Measurements from ENCODE around the gene ESPN. TPM values are rescaled to one million over a fixed set of nuclear protein-coding genes. Genes with fewer than 3 reads are reported as not detected.

The ESPN gene
- total and polyA plus RNA-seq, 12 donors: 0.16 to 10.8 (median 6.1) TPM

GRCh38 chr1:6487804-6488484 lies 63.4 kb downstream of the ESPN start:
- intact Hi-C loops (cut with DNase I): loop anchor here (5.0 to 10.0 kb wide), 2 partner anchors 64 to 157 kb away; partner anchors contain the start of gene NOL9 (in 1 of the 2)
- 83 to 86% (median 85%) methylated on average over 13 to 14 of the region's 14 CpGs for WGBS, 4 donors
- Histone ChIP-seq H3K4me3 (no peak overlapping the region), H3K27ac (no peak overlapping the region), H3K4me1 (replicated peaks in 1 of 2) (peaks cover 16 to 48% of the 10 kb centered on the region in 2 donors), H3K36me3 (replicated peaks in 1 of 2) (no peaks in the 10 kb centered on the region), H3K9me3 (replicated peaks in 1 of 3) (no peaks in the 10 kb centered on the region), H3K27me3 (no peaks in the 10 kb centered on the region)
- DNase-seq: no peak
- no peak for TF ChIP-seq CTCF (IDR thresholded peaks at IDR 0.05)
- TF ChIP-seq POLR2A (IDR thresholded peaks at IDR 0.05): no peak

- Histone ChIP-seq H3K36me3 (replicated peaks in 1 of 2) (no peaks in the 10 kb centered on the region), H3K4me3 (no peak overlapping the region), H3K9me3 (replicated peaks in 1 of 3) (no peaks in the 10 kb centered on the region), H3K4me1 (replicated peaks in 1 of 2) (peaks cover 16 to 48% of the 10 kb centered on the region in 2 donors), H3K27me3 (no peaks in the 10 kb centered on the region), H3K27ac (no peak overlapping the region)
- no peak for DNase-seq
- intact Hi-C loops (cut with DNase I): loop anchor here (5.0 to 10.0 kb wide), 2 partner anchors 64 to 156 kb away; partner anchors contain the start of gene NOL9 (in 1 of the 2)
- TF ChIP-seq POLR2A (IDR thresholded peaks at IDR 0.05) (no peak), CTCF (IDR thresholded peaks at IDR 0.05) (no peak)
- 64 to 85% (median 80%) methylated on average over 7 to 13 of the region's 13 CpGs for WGBS, 4 donors
Observed at GRCh38 chr1:6488602-6489382, 64.2 kb downstream of the ESPN start.

GRCh38 chr1:6489383-6489765 lies 64.8 kb downstream of the ESPN start:
- Histone ChIP-seq H3K36me3 (replicated peaks in 1 of 2) (no peaks in the 10 kb centered on the region), H3K27me3 (no peaks in the 10 kb centered on the region), H3K27ac (no peak overlapping the region), H3K9me3 (replicated peaks in 1 of 3) (no peaks in the 10 kb centered on the region), H3K4me1 (replicated peaks in 1 of 2) (peaks cover 16 to 48% of the 10 kb centered on the region in 2 donors), H3K4me3 (no peak overlapping the region)
- TF ChIP-seq POLR2A (IDR thresholded peaks at IDR 0.05): no peak
- TF ChIP-seq CTCF (IDR thresholded peaks at IDR 0.05): no peak
- intact Hi-C loops (cut with DNase I): loop anchor here (5.0 to 10.0 kb wide), 2 partner anchors 63 to 155 kb away; partner anchors contain the start of gene NOL9 (in 1 of the 2)
- 62 to 84% (median 77%) methylated on average over 5 to 9 of the region's 9 CpGs for WGBS, 4 donors
- no peak for DNase-seq

GRCh38 chr1:6489799-6490180 lies 65.2 kb downstream of the ESPN start:
- WGBS, 4 donors: 12 to 25% (median 14%) methylated on average over 6 to 21 of the region's 21 CpGs
- peak; percentile 65 to 84 (median 75) for DNase-seq
- Histone ChIP-seq H3K27ac (no peak overlapping the region), H3K4me3 (peak overlapping the region in 3 of 4 donors; percentile 10 to 86 (median 64)), H3K9me3 (replicated peaks in 1 of 3) (no peaks in the 10 kb centered on the region), H3K36me3 (replicated peaks in 1 of 2) (no peaks in the 10 kb centered on the region), H3K27me3 (no peaks in the 10 kb centered on the region), H3K4me1 (replicated peaks in 1 of 2) (peaks cover 16 to 48% of the 10 kb centered on the region in 2 donors)
- intact Hi-C loops (cut with DNase I): loop anchor here (5.0 to 10.0 kb wide), 2 partner anchors 63 to 155 kb away; partner anchors contain the start of gene NOL9 (in 1 of the 2)
- TF ChIP-seq POLR2A (IDR thresholded peaks at IDR 0.05) (no peak), CTCF (IDR thresholded peaks at IDR 0.05) (peak; percentile 62 to 95 (median 82))

Measured in adrenal gland (tissue), 12 donors.